GM03348 (cell line): Measurements from ENCODE around the gene COX6B1.
"Not testable (repeated sequence)": the region's sequence is repeated elsewhere in the genome, so short reads cannot be mapped to it uniquely, and the experiment has no call there.

ENCODE experiments used
- DNase-seq: peaks from one replicate; pipeline ENCODE4 v3.0.0; 2012; ENCODE audit warnings: low spot score

Gene COX6B1

DNA sequence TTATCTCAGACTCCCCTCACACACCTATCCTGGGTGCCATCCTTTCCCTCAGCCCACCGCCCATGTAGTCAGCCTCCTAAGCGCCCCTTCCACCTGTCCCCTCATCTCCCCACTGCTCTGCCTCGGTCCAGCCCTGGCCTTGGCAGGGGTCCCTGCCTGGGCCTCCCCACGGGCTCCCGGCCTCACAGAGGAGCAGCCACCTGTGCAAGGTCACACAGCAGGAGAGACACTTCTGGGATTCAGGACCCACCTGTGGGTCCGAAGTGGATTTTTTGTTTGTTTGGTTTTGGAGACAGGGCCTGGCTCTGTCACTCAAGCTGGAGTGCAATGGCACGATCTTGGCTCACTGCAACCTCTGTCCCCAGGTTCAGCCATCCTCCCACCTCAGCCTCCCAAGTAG lies 17.5 kb downstream of the COX6B1 start:
- DNase-seq: no peak

DNA sequence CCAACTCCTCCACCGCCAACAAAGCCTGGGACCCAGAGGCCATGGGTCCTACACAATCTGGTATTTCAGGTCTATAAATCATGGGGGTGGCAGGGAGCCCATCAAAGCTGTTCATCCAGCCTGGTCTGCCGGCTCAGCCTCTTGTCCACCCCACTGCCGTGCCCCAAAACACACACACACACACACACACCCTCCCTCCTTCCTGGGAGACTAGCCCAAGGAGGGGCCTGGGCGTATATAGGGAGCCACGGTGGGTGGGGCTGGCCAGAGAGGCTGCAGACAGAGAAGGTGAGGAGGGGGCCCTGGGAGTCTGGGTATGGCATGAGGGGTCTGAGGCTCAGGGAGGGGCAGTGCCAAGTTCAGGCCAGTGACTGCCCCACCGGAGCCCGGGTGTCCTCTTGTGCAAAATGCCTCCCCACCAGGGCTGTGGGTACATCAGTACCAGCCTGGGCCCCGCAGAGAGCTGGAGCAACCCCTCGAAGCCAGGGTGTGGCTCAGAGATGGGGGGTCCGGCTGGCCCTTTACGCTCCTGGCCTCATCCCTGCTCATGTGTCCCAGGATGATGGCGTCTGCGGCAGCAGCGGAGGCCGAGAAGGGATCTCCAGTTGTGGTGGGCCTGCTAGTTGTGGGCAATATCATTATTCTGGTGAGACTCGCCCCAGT lies 18.3 kb downstream of the COX6B1 start, which contains the start of gene UPK1A:
Gene UPK1A, plus strand, starts transcription at position 267 of the 663 bp plus-strand sequence. Its CDS starts 296 bp downstream, at position 563.
- DNase-seq: no peak

DNA sequence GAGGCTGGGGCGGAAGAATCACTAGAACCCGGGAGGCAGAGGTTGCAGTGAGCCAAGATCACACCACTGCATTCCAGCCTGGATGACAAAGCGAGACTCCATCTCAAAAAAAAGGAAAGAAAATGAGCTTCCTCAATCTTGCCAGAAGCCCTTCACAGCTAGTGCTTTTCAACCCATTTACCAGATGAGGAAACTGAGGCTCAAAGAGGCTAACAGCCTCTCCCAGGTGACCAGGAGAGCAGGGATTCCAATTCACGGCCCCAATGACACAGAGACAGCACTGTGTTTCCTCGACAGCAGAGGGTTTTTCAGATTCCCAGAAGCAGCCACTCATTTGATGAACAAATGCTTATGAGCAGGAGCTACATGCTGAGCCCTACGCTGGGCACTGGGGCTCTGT lies 21.4 kb downstream of the COX6B1 start:
- no peak for DNase-seq

DNA sequence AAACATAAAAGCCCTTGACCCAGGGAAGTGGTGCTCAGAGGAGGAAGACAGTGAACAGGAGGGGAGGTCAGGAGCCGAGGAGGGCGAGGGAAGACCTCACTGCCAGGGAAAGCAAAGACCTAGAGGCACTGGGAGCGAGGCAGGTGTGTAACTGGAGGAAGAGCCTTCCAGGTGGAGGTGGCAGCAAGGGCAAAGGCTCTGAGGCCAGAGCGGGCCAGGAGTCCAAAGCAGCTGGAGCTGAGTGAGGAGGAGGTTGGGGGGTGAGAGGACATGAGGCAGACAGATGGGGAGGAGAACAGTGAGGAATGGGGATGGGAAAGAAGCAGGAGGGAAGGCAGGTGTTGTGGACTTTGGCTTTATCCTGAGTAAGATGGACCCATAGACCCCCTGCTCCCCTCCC lies 21.9 kb downstream of the COX6B1 start:
- no peak for DNase-seq

DNA sequence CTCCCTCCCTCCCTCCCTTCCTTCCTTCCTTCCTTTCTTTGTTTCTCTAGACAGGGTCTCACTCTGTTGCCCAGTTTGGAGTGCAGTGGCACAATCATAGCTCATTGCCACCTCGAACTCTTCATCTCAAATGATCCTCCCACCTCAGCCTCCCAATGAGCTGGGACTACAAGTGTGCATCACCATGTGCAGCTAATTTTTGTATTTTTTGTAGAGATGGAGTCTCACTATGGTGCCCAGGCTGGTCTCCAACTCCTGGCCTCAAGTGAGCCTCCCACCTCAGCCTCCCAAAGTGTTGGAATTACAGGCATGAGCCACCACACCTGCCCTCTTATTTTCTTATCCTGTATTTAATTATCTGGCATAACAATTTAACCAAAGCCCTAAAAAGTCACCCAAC lies 22.6 kb downstream of the COX6B1 start:
- DNase-seq: no peak

DNA sequence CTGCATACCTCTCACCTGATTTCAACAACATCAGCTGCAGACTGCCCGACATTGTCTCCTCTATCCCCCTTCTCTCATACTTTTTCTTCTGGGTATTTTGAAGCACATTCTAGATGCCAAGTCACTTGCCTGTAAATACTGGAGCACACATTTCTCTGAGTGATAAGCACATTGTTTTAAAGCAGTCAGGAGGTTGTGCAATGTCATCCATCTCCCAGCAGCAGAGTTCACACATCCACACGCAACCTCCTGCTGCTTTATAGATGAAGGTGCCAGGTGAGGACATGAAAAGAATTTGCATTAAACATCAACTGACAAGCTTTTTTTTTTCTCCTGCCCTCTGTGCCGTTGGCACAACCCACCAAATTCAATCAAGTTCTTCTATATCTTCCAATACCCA lies 23.7 kb downstream of the COX6B1 start:
- DNase-seq: peak; percentile 29

DNA sequence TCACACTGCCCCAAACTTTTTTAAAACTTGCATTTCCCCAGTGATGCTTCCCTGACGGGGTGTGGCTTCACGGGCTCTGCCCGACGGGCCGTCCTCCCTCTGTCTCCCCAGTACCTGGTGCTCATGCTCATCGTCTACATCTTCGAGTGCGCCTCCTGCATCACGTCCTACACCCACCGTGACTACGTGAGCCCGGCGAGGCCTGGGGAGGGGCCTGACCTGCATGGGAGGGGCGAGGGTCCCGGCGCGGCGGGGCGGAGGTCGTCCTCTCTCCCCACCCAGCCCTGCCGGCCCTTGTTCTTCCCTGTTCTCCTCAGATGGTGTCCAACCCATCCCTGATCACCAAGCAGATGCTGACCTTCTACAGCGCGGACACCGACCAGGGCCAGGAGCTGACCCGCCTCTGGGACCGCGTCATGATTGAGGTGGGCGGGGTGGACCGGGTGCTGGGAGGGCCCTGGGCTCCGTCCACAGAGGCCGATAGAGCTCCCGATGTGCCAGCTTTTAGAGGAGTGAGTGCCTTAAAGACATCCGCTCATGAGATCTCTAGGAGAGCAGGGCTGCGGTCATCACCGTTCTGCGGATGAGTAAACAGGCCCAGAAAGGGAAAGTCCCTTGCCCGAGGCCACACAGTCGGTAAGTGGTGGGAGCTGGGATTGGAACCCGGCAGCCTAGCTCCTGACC lies 25.1 kb downstream of the COX6B1 start:
- peak; percentile 88 for DNase-seq

DNA sequence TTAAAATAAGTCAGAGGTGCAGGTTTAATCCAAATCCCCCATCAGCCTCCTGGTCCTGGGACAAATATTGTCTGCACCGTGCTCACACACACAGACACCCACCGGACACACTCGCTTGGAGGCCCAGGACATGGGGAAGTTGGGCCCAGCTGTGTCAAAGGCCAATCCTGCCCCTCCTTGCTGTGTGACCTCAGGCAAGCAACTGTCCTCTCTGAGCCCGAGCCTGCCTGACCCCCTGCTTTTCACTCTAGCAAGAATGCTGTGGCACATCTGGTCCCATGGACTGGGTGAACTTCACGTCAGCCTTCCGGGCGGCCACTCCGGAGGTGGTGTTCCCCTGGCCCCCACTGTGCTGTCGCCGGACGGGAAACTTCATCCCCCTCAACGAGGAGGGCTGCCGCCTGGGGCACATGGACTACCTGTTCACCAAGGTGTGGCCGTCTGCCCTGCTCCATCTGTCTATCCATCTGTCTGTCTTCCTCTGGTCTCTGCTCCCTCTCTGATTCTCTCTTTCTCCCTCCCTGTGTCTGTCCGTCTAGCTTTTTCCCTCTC lies 27.5 kb downstream of the COX6B1 start:
- DNase-seq: no peak

DNA sequence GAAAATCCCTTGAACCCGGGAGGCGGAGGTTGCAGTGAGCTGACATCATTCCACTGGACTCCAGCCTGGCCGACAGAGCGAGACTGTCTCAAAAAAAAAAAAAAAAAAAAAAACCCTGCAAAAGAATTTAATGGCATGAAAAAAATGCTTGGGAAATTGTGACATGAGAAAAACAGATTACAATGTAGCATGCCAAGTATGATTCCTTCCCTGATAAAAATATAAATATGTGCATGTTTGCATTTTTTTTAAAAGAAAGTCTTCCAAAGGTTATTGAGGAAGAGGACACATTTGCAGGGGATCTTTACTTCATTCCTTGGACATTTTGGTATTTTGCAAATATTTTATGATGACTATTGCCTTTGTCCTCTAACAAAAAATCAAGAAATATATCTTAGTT lies 41.7 kb downstream of the COX6B1 start:
- peak; percentile 41 for DNase-seq

DNA sequence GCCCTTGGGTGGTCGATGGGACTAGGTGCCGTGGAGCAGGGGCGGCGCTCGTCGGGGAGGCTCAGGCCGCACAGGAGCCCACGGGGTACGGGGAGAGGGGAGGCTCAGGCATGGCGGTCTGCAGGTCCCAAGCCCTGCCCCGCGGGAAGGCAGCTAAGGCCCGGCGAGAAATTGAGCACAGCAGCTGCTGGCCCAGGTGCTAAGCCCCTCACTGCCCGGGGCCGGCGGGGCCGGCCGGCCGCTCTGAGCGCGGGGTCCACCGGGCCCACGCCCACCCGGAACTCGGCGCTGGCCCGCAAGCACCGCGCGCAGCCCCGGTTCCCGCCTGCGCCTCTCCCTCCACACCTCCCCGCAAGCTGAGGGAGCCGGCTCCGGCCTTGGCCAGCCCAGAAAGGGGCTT lies 43.0 kb downstream of the COX6B1 start:
- not testable (repeated sequence) for DNase-seq

DNA sequence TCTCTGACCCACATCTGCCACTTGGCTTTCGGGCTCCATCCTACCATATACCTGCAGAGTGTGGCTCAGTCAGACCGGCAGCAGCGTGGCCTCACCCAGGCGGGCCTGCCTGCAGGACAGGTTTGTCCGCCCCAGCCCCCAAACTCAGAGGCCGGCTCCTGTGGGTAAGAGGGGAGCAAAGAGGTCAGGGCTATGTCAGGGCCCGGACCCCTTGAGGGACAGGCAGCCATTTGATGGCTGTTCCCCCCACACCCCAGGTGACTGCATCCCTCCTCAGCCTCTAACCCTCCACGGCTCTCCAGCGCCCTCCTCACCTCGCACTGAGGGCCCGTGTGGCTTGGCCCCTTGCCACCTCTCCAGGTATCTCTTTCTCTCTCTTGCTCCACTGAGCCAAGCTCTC lies 43.9 kb downstream of the COX6B1 start:
- DNase-seq: no peak

DNA sequence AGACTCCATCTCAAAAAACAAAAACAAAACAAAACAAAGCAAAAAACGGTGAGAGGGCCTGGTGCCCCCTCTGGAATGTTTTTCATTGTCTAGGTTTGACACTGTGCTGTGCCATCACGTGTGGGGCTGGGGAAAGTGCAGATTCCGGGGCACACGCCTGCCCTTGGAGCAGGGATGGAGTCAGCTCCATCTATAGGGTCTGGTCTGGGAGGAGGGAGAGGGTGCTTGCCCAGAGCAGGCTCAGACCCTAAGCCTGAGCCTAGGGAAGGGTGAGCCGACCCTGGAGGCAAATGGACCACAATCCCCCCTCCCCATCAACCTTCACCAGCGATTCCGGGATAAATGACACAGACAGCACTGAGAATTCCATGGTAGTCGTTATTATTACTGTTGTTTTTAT lies 45.3 kb downstream of the COX6B1 start:
- DNase-seq: no peak

DNA sequence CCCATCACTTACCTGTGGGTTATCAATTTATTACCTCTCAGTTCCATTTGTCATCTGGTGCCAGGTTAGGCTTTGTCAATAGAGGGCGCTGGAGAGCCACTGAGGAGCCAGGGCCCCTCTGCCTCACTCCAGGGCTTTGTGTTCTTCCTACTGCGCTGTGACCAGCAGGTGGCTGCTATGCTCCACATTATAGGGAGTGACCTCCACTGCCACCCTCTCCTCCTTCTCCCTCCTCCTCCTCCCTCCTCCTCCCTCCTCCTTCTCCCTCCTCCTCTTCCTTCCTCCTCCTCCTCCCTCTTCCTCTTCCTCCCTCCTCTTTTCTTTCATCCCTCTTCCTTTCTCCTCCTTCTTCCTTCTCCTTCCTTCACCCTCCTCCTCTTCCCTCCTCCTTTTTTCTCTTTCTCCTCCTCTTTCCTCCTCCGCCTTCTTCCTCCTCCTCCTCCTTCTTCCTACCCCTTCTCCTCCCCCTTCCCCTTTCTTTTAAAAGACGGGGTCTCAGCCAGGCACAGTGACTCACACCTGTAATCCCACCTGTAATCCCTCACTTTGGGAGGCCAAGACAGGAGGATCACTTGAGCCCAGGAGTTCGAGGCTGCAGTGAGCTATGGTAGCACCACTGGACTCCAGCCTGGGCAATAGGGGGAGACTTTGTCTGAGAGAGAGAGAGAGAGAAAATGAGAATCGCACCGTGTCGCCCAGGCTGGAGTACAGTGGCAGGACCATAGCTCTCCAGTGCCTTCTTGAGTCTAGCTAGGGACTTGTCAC lies 45.9 kb downstream of the COX6B1 start:
- peak; percentile 93 for DNase-seq

DNA sequence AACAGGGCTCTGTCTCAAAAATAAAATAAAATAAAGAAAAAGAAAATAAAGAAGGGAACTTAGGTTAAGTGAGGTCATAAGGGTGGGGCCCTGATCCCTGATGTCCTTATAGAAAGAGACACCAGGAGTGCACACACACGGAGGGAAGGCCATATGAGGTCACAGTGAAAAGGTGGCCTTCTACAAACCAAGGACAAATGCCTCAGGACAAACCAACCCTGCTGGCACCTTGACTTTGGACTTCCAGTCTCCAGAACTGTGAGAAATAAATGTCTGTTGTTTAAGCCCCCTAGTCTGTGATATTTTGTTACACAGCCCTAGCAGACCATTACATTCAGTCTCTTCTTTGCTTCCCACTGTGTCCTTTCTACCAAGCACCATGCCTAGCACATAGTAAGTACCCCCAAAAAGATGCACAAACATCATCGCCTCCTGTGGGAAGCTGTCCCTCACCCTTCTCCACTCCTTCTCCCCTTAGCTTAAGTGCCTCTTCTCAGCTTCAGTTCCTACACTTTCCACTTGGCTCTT lies 47.8 kb downstream of the COX6B1 start:
- no peak for DNase-seq

DNA sequence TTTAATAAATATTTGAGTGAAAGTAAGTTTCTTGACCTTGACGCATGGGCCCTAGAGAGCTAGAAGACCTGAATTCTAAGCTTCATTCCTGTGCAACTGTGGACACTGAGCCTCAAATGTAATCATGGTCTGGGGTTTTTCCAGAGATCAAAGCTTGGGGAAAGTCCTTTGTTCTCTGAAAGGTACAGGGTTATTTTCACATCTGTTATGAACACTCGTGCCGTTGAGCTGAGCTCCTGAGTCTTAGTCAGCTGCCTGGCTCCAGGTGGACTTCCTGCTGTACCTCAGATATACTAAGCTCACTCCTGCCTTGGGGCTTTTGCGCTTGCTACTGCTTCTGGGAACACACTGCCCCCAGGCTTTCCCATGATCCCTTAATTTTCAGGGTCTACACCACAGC lies 48.7 kb downstream of the COX6B1 start:
- DNase-seq: no peak

DNA sequence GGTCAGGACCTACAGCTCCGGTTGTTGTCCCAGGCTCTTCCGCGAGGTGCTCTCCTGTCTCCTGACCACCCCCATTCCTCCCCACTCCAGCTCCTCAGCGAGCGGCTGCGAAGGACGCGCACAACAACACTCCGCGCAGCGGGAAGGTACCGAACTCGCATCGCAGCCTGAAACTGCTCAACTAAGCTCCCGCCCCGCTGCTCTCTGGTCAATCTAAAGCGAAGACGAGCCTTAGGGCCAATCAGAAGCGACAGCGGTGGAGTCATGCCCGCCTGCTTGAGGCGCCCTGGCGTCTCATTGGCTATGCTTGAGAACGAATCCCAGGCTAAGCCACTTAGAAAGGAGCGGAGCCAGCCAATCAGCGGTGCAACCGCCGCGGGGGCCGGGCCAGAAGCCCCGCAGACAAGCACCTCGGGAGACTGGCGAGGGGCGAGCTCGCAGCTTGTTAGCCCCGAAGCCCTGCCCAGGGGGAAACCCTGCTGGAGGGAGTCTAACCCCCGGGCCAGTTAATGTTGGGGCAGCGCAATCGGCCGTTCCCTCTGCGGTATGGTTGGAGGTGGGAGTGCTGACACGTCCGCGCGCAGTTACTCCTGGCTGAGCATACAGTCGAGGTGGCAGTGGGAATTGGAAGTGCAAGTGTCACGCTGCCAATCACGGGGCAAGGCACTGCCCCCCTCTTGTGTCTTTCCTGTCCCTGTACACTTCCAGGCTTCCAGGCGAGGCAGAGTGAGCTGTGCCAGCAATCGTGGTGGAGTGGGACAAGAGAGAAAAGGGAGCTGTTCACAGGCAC lies 54.3 kb downstream of the COX6B1 start:
- peak; percentile 98 for DNase-seq

DNA sequence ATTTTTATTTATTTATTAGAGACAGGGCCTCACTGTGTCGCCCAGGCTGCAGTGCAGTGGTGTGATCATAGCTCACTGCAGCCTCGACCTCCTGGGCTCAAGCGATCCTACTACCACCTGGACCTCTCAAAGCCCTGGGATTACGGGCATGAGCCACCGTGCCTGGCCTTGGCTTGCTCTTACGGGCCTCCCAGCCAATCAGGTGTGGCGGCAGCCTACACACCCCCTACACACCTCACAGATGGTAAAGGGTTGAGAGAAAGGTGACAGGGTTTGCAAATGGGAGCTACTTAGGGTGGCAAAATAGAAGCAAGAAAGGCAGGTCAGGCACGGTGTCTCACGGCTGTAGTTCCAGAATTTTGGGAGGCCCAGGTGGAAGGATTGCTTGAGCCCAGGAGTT lies 55.2 kb downstream of the COX6B1 start:
- DNase-seq: no peak

DNA sequence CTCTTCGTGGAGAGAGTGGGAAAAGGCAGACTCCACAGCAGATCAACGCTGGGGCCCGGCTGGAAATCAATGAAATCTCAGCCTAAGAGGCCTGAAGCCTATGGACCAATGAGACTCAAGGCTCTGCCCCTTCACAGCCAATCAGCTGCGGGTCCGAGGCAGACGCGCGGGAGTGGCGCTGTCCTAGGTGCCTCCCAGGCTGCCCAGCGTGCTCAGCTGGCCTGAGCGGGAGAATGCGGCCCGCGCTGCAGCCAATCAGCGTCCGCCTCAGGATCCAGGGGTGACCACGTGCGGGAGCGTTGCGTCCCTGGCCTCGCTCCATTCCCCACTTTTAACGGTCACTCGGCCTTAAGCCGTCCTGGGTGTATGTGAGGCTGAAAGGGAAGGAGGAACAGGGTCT lies 56.1 kb downstream of the COX6B1 start, which contains the start of gene ZBTB32:
Gene ZBTB32, plus strand, starts transcription at position 341 of the 400 bp plus-strand sequence. CDS start 10,069 bp downstream, outside the sequence.
- peak; percentile 78 for DNase-seq
